Measurements from ENCODE around the gene NTF4.

DNA sequence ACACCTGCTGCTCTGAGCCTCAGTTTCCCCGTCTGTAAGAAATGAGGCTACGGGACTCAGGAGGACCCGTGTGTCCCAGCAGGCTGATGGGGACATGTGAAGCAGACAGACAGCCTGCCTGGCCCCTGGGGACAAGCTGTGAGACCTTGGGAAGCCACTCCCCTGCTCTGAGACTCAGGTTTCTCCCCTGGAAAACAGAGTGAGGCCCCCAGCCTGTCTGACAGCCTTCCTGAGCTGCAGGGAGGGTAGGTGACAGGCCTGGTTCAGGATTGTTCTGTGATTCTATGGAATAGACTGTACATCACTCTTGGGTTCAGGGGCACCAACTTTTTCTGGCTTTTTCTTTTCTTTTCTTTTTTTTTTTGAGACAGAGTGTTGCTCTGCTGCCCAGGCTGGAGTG, 2.9 kb upstream of the NTF4 start:
- TF ChIP-seq, protein P1, sequence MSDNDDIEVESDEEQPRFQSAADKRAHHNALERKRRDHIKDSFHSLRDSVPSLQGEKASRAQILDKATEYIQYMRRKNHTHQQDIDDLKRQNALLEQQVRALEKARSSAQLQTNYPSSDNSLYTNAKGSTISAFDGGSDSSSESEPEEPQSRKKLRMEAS (IDR thresholded peaks at IDR 0.05) = no peak
- no peak for TF ChIP-seq POLR2A (IDR thresholded peaks at IDR 0.05; ENCODE audit: control extremely low read depth in 1 of 2, low read depth in 2 of 2, low read length in 2 of 2)
- TF ChIP-seq EZH2 (IDR thresholded peaks at IDR 0.05; ENCODE audit: low read depth, low read length, severe bottlenecking) = no peak
- no peak for TF ChIP-seq GABPA (IDR thresholded peaks at IDR 0.05; ENCODE audit: borderline replicate concordance, insufficient read depth, low read length)
- TF ChIP-seq RNF2 (IDR thresholded peaks at IDR 0.05; ENCODE audit: borderline replicate concordance, low read depth, low read length, missing control alignments, poor library complexity, severe bottlenecking) = no peak
- TF ChIP-seq, protein P2, sequence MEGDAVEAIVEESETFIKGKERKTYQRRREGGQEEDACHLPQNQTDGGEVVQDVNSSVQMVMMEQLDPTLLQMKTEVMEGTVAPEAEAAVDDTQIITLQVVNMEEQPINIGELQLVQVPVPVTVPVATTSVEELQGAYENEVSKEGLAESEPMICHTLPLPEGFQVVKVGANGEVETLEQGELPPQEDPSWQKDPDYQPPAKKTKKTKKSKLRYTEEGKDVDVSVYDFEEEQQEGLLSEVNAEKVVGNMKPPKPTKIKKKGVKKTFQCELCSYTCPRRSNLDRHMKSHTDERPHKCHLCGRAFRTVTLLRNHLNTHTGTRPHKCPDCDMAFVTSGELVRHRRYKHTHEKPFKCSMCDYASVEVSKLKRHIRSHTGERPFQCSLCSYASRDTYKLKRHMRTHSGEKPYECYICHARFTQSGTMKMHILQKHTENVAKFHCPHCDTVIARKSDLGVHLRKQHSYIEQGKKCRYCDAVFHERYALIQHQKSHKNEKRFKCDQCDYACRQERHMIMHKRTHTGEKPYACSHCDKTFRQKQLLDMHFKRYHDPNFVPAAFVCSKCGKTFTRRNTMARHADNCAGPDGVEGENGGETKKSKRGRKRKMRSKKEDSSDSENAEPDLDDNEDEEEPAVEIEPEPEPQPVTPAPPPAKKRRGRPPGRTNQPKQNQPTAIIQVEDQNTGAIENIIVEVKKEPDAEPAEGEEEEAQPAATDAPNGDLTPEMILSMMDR (IDR thresholded peaks at IDR 0.05; ENCODE audit: control extremely low read depth in 1 of 3, insufficient read depth in 1 of 3, low read depth in 1 of 3, low read length in 3 of 3) = no peak

Measured in H1 (cell line).